WTC11 (cell line): ENCODE measurements around the gene HTRA2. TPM values are rescaled to one million over a fixed set of nuclear protein-coding genes. Genes with fewer than 3 reads are reported as not detected.
"Not testable (repeated sequence)": the region's sequence is repeated elsewhere in the genome, so short reads cannot be mapped to it uniquely, and the experiment has no call there.

Experiments
- ATAC-seq: fragments of 200-7000 bp; cut with Tn5 transposase; 2 replicates; pipeline ENCODE4 v1.10.0; 2021; ENCODE audit warnings: mild to moderate bottlenecking, moderate library complexity
- CTCF ChIA-PET: fragments of 300-600 bp; sonication (Branson Sonifier 250); formaldehyde crosslinking; loops from one replicate; lab custom pipeline; 2021; ENCODE audit warnings: antibody characterized with exemption; lab: Charles Lee
- POLR2A ChIA-PET: fragments of 350-600 bp; sonication (Branson Sonifier 250); formaldehyde crosslinking; loops from one replicate; lab custom pipeline; 2021; ENCODE audit warnings: antibody characterized with exemption; lab: Charles Lee
- DNase-seq: peaks from one replicate; pipeline ENCODE4 v3.0.0; 2021; ENCODE audit warnings: low spot score
- H3K27ac Mint-ChIP-seq: 2 replicates; pipeline ENCODE4 v1.8.0; 2021; ENCODE audit warnings: mixed read lengths
- H3K27me3 Mint-ChIP-seq: 2 replicates; pipeline ENCODE4 v1.8.0; 2021; ENCODE audit warnings: low read depth, mild to moderate bottlenecking, moderate library complexity, mixed read lengths
- H3K36me3 Mint-ChIP-seq: 2 replicates; pipeline ENCODE4 v1.8.0; 2021; ENCODE audit warnings: mixed read lengths
- H3K4me1 Mint-ChIP-seq: 2 replicates; pipeline ENCODE4 v1.8.0; 2022; ENCODE audit warnings: mixed read lengths
- H3K4me3 Mint-ChIP-seq: 2 replicates; pipeline ENCODE4 v1.8.0; 2021; ENCODE audit warnings: mild to moderate bottlenecking, moderate library complexity, mixed read lengths
- H3K9me3 Mint-ChIP-seq: 2 replicates; pipeline ENCODE4 v1.8.0; 2021; ENCODE audit warnings: mixed read lengths
- CREM ChIP-seq: sonication (generic); formaldehyde crosslinking; IDR thresholded peaks from 2 replicates; pipeline ENCODE4 v1.8.1; 2022; ENCODE audit warnings: mild to moderate bottlenecking, missing genetic modification reagents, moderate library complexity
- E2F1 ChIP-seq: sonication (generic); formaldehyde crosslinking; IDR thresholded peaks from 2 replicates; pipeline ENCODE4 v1.8.0; 2022; ENCODE audit warnings: mild to moderate bottlenecking, missing genetic modification reagents
- FOXP1 ChIP-seq: sonication (generic); formaldehyde crosslinking; IDR thresholded peaks from 2 replicates; pipeline ENCODE4 v1.8.0; 2022; ENCODE audit warnings: missing genetic modification reagents, mild to moderate bottlenecking, moderate library complexity, borderline replicate concordance
- GABPB1 ChIP-seq: sonication (generic); formaldehyde crosslinking; IDR thresholded peaks from 2 replicates; pipeline ENCODE4 v1.8.1; 2023; ENCODE audit warnings: mild to moderate bottlenecking, missing genetic modification reagents
- MAX ChIP-seq: sonication (generic); formaldehyde crosslinking; IDR thresholded peaks from 2 replicates; pipeline ENCODE4 v1.8.0; 2022; ENCODE audit warnings: mild to moderate bottlenecking, missing genetic modification reagents
- NFATC4 ChIP-seq: fragments of 250-450 bp; sonication (Bioruptor Pico); IDR thresholded peaks from 2 replicates; pipeline ENCODE4 v1.9.0; 2021; ENCODE audit warnings: mild to moderate bottlenecking
- NR1H2 ChIP-seq: sonication (generic); formaldehyde crosslinking; IDR thresholded peaks from 2 replicates; pipeline ENCODE4 v1.9.0; 2021; ENCODE audit warnings: mild to moderate bottlenecking, moderate library complexity, missing genetic modification reagents
- NR2C2 ChIP-seq: sonication (generic); formaldehyde crosslinking; IDR thresholded peaks from 2 replicates; pipeline ENCODE4 v1.8.0; 2022; ENCODE audit warnings: mild to moderate bottlenecking, missing genetic modification reagents
- PREB ChIP-seq: sonication (generic); formaldehyde crosslinking; IDR thresholded peaks from 2 replicates; pipeline ENCODE4 v1.8.1; 2022; ENCODE audit warnings: mild to moderate bottlenecking, missing genetic modification reagents, moderate library complexity, borderline replicate concordance
- RORB ChIP-seq: fragments of 250-450 bp; sonication (Bioruptor Pico); IDR thresholded peaks from 2 replicates; pipeline ENCODE4 v1.9.0; 2021; ENCODE audit warnings: mild to moderate bottlenecking
- SOX15 ChIP-seq: fragments of 250-450 bp; sonication (Bioruptor Pico); IDR thresholded peaks from 2 replicates; pipeline ENCODE4 v1.9.0; 2021; ENCODE audit warnings: mild to moderate bottlenecking
- TP53 ChIP-seq: sonication (generic); formaldehyde crosslinking; IDR thresholded peaks from 2 replicates; pipeline ENCODE4 v1.8.1; 2023; ENCODE audit warnings: mild to moderate bottlenecking, missing genetic modification reagents
- USF2 ChIP-seq: sonication (generic); formaldehyde crosslinking; IDR thresholded peaks from 2 replicates; pipeline ENCODE4 v1.8.1; 2023; ENCODE audit warnings: mild to moderate bottlenecking, missing genetic modification reagents, moderate library complexity
- ZMAT4 ChIP-seq: fragments of 250-450 bp; sonication (Bioruptor Pico); IDR thresholded peaks from 2 replicates; pipeline ENCODE4 v1.9.0; 2021; ENCODE audit warnings: mild to moderate bottlenecking
- ZNF219 ChIP-seq: sonication (generic); formaldehyde crosslinking; IDR thresholded peaks from 2 replicates; pipeline ENCODE4 v1.8.0; 2023; ENCODE audit warnings: missing genetic modification reagents, mild to moderate bottlenecking, borderline replicate concordance
- ZNF263 ChIP-seq: sonication (generic); formaldehyde crosslinking; IDR thresholded peaks from 2 replicates; pipeline ENCODE4 v1.8.1; 2022; ENCODE audit warnings: low read depth, mild to moderate bottlenecking, moderate library complexity, missing genetic modification reagents
- ZNF512 ChIP-seq: sonication (generic); formaldehyde crosslinking; IDR thresholded peaks from 2 replicates; pipeline ENCODE4 v1.8.1; 2022; ENCODE audit warnings: missing genetic modification reagents, borderline replicate concordance
- ZNF671 ChIP-seq: fragments of 250-450 bp; sonication (Bioruptor Pico); IDR thresholded peaks from 2 replicates; pipeline ENCODE4 v1.8.0; 2021; ENCODE audit warnings: mild to moderate bottlenecking
- total RNA-seq: library from RNA; stranded (reverse); gene quantifications from 3 replicates; pipeline ENCODE4 v1.2.3, GENCODE V29; 2021
- TF ChIP-seq, protein P1 (sequence below): sonication (generic); formaldehyde crosslinking; IDR thresholded peaks from 2 replicates; pipeline ENCODE4 v1.8.1; 2022; ENCODE audit warnings: low read depth, missing genetic modification reagents, borderline replicate concordance
- TF ChIP-seq, protein P2 (sequence below): sonication (generic); formaldehyde crosslinking; conservative IDR thresholded peaks from 2 replicates; pipeline ENCODE4 v1.8.1; 2022; ENCODE audit warnings: mild to moderate bottlenecking, missing genetic modification reagents
- TF ChIP-seq, protein P3 (sequence below): sonication (generic); formaldehyde crosslinking; IDR thresholded peaks from 2 replicates; pipeline ENCODE4 v1.8.1; 2022; ENCODE audit warnings: mild to moderate bottlenecking, moderate library complexity, missing genetic modification reagents

The HTRA2 gene
- total RNA-seq, 1 experiment from 2014 or later, result 30.0 TPM

DNA sequence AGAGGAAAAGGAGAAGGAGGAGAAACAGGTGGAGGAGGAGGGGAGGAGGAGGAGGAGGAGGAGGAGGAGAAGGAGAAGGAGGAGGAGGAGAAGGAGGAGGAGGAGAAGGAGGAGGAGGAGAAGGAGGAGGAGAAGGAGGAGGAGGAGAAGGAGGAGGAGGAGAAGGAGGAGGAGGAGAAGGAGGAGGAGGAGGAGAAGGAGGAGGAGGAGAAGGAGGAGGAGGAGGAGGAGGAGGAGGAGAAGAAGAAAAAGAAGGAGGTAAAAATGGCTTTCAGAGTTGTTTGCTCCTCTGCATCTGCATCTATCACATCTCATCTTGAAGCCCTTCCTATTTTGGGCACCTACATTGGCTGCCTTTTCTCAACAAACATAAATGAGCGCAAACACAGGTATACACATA, 31.3 kb downstream of the HTRA2 start:
- H3K4me3 Mint-ChIP-seq, H3K36me3 Mint-ChIP-seq, ATAC-seq, H3K27ac Mint-ChIP-seq, POLR2A ChIA-PET, H3K9me3 Mint-ChIP-seq, DNase-seq: not testable (repeated sequence)
- H3K27me3 Mint-ChIP-seq, result peaks cover 59% of the 10 kb centered on the region
- peaks cover 13% of the 10 kb centered on the region for H3K4me1 Mint-ChIP-seq
- peak; percentile 83; the same call in 1 of the 2 replicates for TF ChIP-seq ZNF263
- CTCF ChIA-PET, result interaction anchor here (1.4 to 1.6 kb wide), 2 partner anchors 11 to 88 kb away, joined by 4 to 8 read pairs; partner anchors contain the start of gene MRPL53

GRCh38 chr2:74562126-74562775, 32.5 kb downstream of the HTRA2 start:
- ATAC-seq (no peak), DNase-seq (no peak)
- Mint-ChIP-seq H3K4me3 (no peak overlapping the region), H3K36me3 (no peaks in the 10 kb centered on the region), H3K27ac (no peak overlapping the region), H3K4me1 (peaks cover 13% of the 10 kb centered on the region), H3K9me3 (no peaks in the 10 kb centered on the region), H3K27me3 (peaks cover 52% of the 10 kb centered on the region)
- POLR2A ChIA-PET, result no interaction called here
- no peak for TF ChIP-seq MAX (CRISPR knock-in tag)
- no peak for TF ChIP-seq NR2C2 (CRISPR knock-in tag)
- TF ChIP-seq, protein P1, sequence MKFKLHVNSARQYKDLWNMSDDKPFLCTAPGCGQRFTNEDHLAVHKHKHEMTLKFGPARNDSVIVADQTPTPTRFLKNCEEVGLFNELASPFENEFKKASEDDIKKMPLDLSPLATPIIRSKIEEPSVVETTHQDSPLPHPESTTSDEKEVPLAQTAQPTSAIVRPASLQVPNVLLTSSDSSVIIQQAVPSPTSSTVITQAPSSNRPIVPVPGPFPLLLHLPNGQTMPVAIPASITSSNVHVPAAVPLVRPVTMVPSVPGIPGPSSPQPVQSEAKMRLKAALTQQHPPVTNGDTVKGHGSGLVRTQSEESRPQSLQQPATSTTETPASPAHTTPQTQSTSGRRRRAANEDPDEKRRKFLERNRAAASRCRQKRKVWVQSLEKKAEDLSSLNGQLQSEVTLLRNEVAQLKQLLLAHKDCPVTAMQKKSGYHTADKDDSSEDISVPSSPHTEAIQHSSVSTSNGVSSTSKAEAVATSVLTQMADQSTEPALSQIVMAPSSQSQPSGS, result no peak
- TF ChIP-seq, protein P2, sequence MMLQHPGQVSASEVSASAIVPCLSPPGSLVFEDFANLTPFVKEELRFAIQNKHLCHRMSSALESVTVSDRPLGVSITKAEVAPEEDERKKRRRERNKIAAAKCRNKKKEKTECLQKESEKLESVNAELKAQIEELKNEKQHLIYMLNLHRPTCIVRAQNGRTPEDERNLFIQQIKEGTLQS, result no peak
- TF ChIP-seq PREB (CRISPR knock-in tag), result no peak
- CTCF ChIA-PET, result no interaction called here

- H3K36me3 Mint-ChIP-seq, result no peaks in the 10 kb centered on the region
- H3K27ac Mint-ChIP-seq, result no peak overlapping the region
- no peak for DNase-seq
- H3K4me1 Mint-ChIP-seq, result peaks cover 13% of the 10 kb centered on the region
- no peaks in the 10 kb centered on the region for H3K9me3 Mint-ChIP-seq
- no peak overlapping the region for H3K4me3 Mint-ChIP-seq
- H3K27me3 Mint-ChIP-seq, result peaks cover 53% of the 10 kb centered on the region
- CTCF ChIA-PET, result no interaction called here
- POLR2A ChIA-PET, result no interaction called here
- no peak for ATAC-seq
- TF ChIP-seq E2F1 (CRISPR knock-in tag) (no peak), NFATC4 (CRISPR knock-in tag) (no peak), ZNF219 (CRISPR knock-in tag) (no peak), TP53 (CRISPR knock-in tag) (no peak), RORB (CRISPR knock-in tag) (no peak), ZMAT4 (CRISPR knock-in tag) (no peak), FOXP1 (CRISPR knock-in tag) (no peak), ZNF671 (no peak), NR1H2 (CRISPR knock-in tag) (no peak), GABPB1 (CRISPR knock-in tag) (no peak), SOX15 (no peak), ZNF512 (CRISPR knock-in tag) (no peak), CREM (CRISPR knock-in tag) (no peak), PREB (CRISPR knock-in tag) (no peak), USF2 (no peak)
- TF ChIP-seq, protein P3, sequence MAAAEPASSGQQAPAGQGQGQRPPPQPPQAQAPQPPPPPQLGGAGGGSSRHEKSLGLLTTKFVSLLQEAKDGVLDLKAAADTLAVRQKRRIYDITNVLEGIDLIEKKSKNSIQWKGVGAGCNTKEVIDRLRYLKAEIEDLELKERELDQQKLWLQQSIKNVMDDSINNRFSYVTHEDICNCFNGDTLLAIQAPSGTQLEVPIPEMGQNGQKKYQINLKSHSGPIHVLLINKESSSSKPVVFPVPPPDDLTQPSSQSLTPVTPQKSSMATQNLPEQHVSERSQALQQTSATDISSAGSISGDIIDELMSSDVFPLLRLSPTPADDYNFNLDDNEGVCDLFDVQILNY, result no peak
Observed at GRCh38 chr2:74564222-74564621, 34.5 kb downstream of the HTRA2 start.
